CD14-positive monocyte (primary cell): ENCODE data around the gene BMP7. TPM values are rescaled to one million over a fixed set of nuclear protein-coding genes. Genes with fewer than 3 reads are reported as not detected.

Experiments used
- DNase-seq, 3 donors: peaks; one replicate each; pipeline ENCODE4 v3.0.0-alpha.2; 2011 to 2022
- H2AFZ ChIP-seq: 2 replicates; pipeline ENCODE4 v1.6.0; 2012; ENCODE audit warnings: mild to moderate bottlenecking, low read depth, low read length, inconsistent platforms; ENCODE audit not compliant: insufficient read depth, poor library complexity, severe bottlenecking
- H3K27ac ChIP-seq, 2 donors: 1 replicate in 1 of 2; 2 replicates in 1 of 2; pipeline ENCODE4 v1.5.1; 2012 to 2013; ENCODE audit warnings: low read length in 2 of 2, control low read depth in 1 of 2, inconsistent platforms in 1 of 2, low read depth in 1 of 2, mild to moderate bottlenecking in 1 of 2
- H3K27me3 ChIP-seq, 2 donors: one replicate each; pipeline versions ENCODE4 v1.6.0 to v1.6.1; 2011 to 2013; ENCODE audit warnings: low read length in 2 of 2; ENCODE audit not compliant: control insufficient read depth in 2 of 2, insufficient read depth in 2 of 2
- H3K36me3 ChIP-seq, 2 donors: replicated peaks in 1 of 2; 1 replicate in 1 of 2; 2 replicates in 1 of 2; pipeline versions ENCODE4 v1.5.1 to v1.6.1; 2012 to 2013; ENCODE audit warnings: low read length in 2 of 2, control low read depth in 1 of 2, inconsistent platforms in 1 of 2, mild to moderate bottlenecking in 1 of 2; ENCODE audit not compliant: insufficient read depth in 2 of 2, control insufficient read depth in 1 of 2
- H3K4me1 ChIP-seq, 2 donors: 1 replicate in 1 of 2; 2 replicates in 1 of 2; pipeline versions ENCODE4 v1.5.1 to v1.6.1; 2012 to 2013; ENCODE audit warnings: low read length in 2 of 2, control low read depth in 1 of 2, inconsistent platforms in 1 of 2, mild to moderate bottlenecking in 1 of 2, moderate library complexity in 1 of 2; ENCODE audit not compliant: insufficient read depth in 2 of 2, control insufficient read depth in 1 of 2
- H3K4me2 ChIP-seq: replicated peaks from 2 replicates; pipeline ENCODE3; 2012; ENCODE audit warnings: low read length, moderate library complexity, mild to moderate bottlenecking; ENCODE audit not compliant: poor library complexity, severe bottlenecking; ENCODE audit errors: extremely low read depth
- H3K4me3 ChIP-seq, 3 experiments: fragments of 200-600 bp in 1 of 3; sonication (generic) in 1 of 3; replicated peaks in 1 of 3; 1 replicate in 2 of 3; 2 replicates in 1 of 3; pipeline ENCODE4 v1.5.1; 2011 to 2013; ENCODE audit warnings: low read length in 3 of 3, mild to moderate bottlenecking in 3 of 3, control low read depth in 2 of 3, low read depth in 2 of 3, inconsistent platforms in 1 of 3, moderate library complexity in 1 of 3
- H3K79me2 ChIP-seq: 2 replicates; pipeline ENCODE4 v1.6.0; 2012; ENCODE audit warnings: mild to moderate bottlenecking, control low read depth, inconsistent platforms, low read length, moderate library complexity; ENCODE audit not compliant: insufficient read depth
- H3K9ac ChIP-seq: 2 replicates; pipeline ENCODE4 v1.6.0; 2017; ENCODE audit warnings: low read length, mild to moderate bottlenecking; ENCODE audit not compliant: insufficient read depth, poor library complexity, severe bottlenecking
- H3K9me3 ChIP-seq, 2 donors: replicated peaks in 1 of 2; 1 replicate in 1 of 2; 2 replicates in 1 of 2; pipeline versions ENCODE4 v1.5.1 to v1.6.1; 2012 to 2013; ENCODE audit warnings: low read length in 2 of 2, control low read depth in 1 of 2; ENCODE audit not compliant: control insufficient read depth in 1 of 2, insufficient read depth in 1 of 2
- H4K20me1 ChIP-seq: 2 replicates; pipeline ENCODE4 v1.6.0; 2012; ENCODE audit warnings: mild to moderate bottlenecking, low read length, control low read depth, moderate library complexity; ENCODE audit not compliant: insufficient read depth
- H3K27ac Mint-ChIP-seq, 7 donors: one replicate each; pipeline ENCODE4 v1.8.0; 2020; ENCODE audit warnings: mild to moderate bottlenecking in 7 of 7, mixed read lengths in 7 of 7, moderate library complexity in 6 of 7, inconsistent platforms in 2 of 7
- H3K27me3 Mint-ChIP-seq, 3 donors: one replicate each; pipeline ENCODE4 v1.8.0; 2021 to 2022; ENCODE audit warnings: low read depth in 3 of 3, mild to moderate bottlenecking in 3 of 3, mixed read lengths in 3 of 3, moderate library complexity in 3 of 3, inconsistent platforms in 1 of 3
- H3K36me3 Mint-ChIP-seq, 2 donors: one replicate each; pipeline ENCODE4 v1.8.0; 2020; ENCODE audit warnings: mixed read lengths in 2 of 2, inconsistent platforms in 1 of 2, mild to moderate bottlenecking in 1 of 2
- H3K4me1 Mint-ChIP-seq: one replicate; pipeline ENCODE4 v1.8.0; 2020; ENCODE audit warnings: mild to moderate bottlenecking, mixed read lengths
- H3K4me3 Mint-ChIP-seq, 2 donors: one replicate each; pipeline ENCODE4 v1.8.0; 2020; ENCODE audit warnings: mild to moderate bottlenecking in 2 of 2, mixed read lengths in 2 of 2, moderate library complexity in 1 of 2
- H3K9me3 Mint-ChIP-seq, 7 donors: one replicate each; pipeline ENCODE4 v1.8.0; 2020 to 2022; ENCODE audit warnings: mixed read lengths in 7 of 7, mild to moderate bottlenecking in 6 of 7, moderate library complexity in 6 of 7, inconsistent platforms in 2 of 7
- CTCF ChIP-seq: fragments of 200-600 bp; IDR thresholded peaks from one replicate; pipeline ENCODE4 v1.8.0; 2022; ENCODE audit warnings: antibody characterized with exemption, mild to moderate bottlenecking
- WGBS: methylation state at CpG from one replicate; pipeline ENCODE4 v1.1.5; 2013; ENCODE audit warnings: missing lambda C conversion rate; ENCODE audit not compliant: insufficient coverage; 5-methylcytosine and 5-hydroxymethylcytosine counted together
- intact Hi-C, 2 donors: fragments of 100-400 bp; cut with micrococcal nuclease; formaldehyde crosslinking; loops; one replicate each; pipeline versions ENCODE4 v1.15.0 to v1.15.1; 2023
- polyA plus RNA-seq, 3 donors: library from polyadenylated mRNA; depleted of rRNA in 1 of 3; unstranded in 2 of 3; stranded (reverse) in 1 of 3; fragments of 300-500 nt in 2 of 3; fragments of >200 nt in 1 of 3; fragmentation: Illumina TruSeq in 2 of 3; gene quantifications; 1 replicate in 2 of 3; 2 replicates in 1 of 3; pipeline ENCODE4 v1.2.3, GENCODE V29; 2012 to 2021

Gene BMP7
- polyA plus RNA-seq, 3 donors: not detected

GRCh38 chr20:57278457-57278856 is 12.0 kb upstream of the BMP7 start:
- no peak for DNase-seq
- Histone ChIP-seq H2AFZ (no peak overlapping the region), H3K9me3 (no peaks in the 10 kb centered on the region), H4K20me1 (no peaks in the 10 kb centered on the region), H3K4me2 (no peak overlapping the region), H3K4me1 (no peaks in the 10 kb centered on the region), H3K9ac (no peak overlapping the region), H3K79me2 (no peaks in the 10 kb centered on the region), H3K27ac (no peak overlapping the region), H3K36me3 (no peaks in the 10 kb centered on the region), H3K4me3 (no peak overlapping the region), H3K27me3 (peaks cover 0 to 7% of the 10 kb centered on the region in 2 donors)
- 68% methylated on average over 3 of the region's 9 CpGs for WGBS
- Mint-ChIP-seq H3K27ac (no peak overlapping the region), H3K4me3 (no peak overlapping the region), H3K27me3 (peaks cover 23 to 31% (median 30%) of the 10 kb centered on the region in 3 donors), H3K36me3 (no peaks in the 10 kb centered on the region), H3K4me1 (no peaks in the 10 kb centered on the region), H3K9me3 (peaks cover 0 to 7% (median 0%) of the 10 kb centered on the region in 7 donors)
- intact Hi-C loops: no loop called here
- no peak for TF ChIP-seq CTCF

- Histone ChIP-seq H4K20me1 (no peaks in the 10 kb centered on the region), H3K27ac (no peak overlapping the region), H3K4me2 (no peak overlapping the region), H2AFZ (no peak overlapping the region), H3K4me3 (no peak overlapping the region), H3K9ac (no peak overlapping the region), H3K36me3 (no peaks in the 10 kb centered on the region), H3K27me3 (peaks cover 0 to under 1% of the 10 kb centered on the region in 2 donors), H3K4me1 (no peaks in the 10 kb centered on the region), H3K79me2 (no peaks in the 10 kb centered on the region), H3K9me3 (no peaks in the 10 kb centered on the region)
- H3K27ac Mint-ChIP-seq: no peak overlapping the region
- 85% methylated on average over 8 of the region's 8 CpGs for WGBS
- no peak overlapping the region for H3K4me3 Mint-ChIP-seq
- no peak for DNase-seq
- peaks cover 0 to 4% (median 0%) of the 10 kb centered on the region in 7 donors for H3K9me3 Mint-ChIP-seq
- no peak for TF ChIP-seq CTCF
- H3K4me1 Mint-ChIP-seq: no peaks in the 10 kb centered on the region
- intact Hi-C loops: no loop called here
- H3K36me3 Mint-ChIP-seq: no peaks in the 10 kb centered on the region
- peaks cover 22 to 25% (median 24%) of the 10 kb centered on the region in 3 donors for H3K27me3 Mint-ChIP-seq
These were observed 11.1 kb upstream of the BMP7 start for GRCh38 chr20:57277398-57278105.
